ENCODE measurements around the gene IKZF1.

IKZF1 gene

DNA sequence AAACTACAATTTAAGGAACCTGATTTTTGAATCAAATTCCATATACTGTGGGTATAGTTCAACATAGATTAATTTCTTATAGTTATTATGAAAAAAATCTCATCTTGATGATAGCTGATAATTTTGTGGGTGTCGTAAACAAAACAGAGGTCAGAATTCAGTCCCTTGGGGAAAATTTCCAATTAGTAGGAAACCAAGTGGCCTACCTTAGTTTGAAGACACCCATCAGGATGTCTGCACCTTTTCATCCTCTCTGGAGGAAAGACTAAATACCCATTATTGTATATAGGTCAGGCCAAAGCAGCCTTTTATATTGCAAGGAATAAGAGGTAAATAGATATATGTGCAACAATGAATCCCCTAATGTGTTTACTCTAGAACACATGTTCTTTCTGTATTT is 6.4 kb downstream of the IKZF1 start:
- Histone ChIP-seq H3K4me1 (ENCODE audit: control insufficient read depth, low read length) (peaks cover 73% of the 10 kb centered on the region), H3K27ac (ENCODE audit: low read depth, low read length) (peak overlapping the region; percentile 82), H3K79me2 (ENCODE audit: control insufficient read depth, low read length) (peaks cover 100% of the 10 kb centered on the region), H4K20me1 (ENCODE audit: control insufficient read depth, insufficient read depth, low read depth, low read length) (peaks cover 36% of the 10 kb centered on the region), H3K9me2 (replicated peaks; ENCODE audit: control insufficient read depth, low read length) (no peaks in the 10 kb centered on the region), H3K9me3 (ENCODE audit: control insufficient read depth, insufficient read depth, low read length) (no peaks in the 10 kb centered on the region), H3K4me3 (ENCODE audit: low read length) (peak overlapping the region; percentile 91), H3K4me2 (ENCODE audit: low read length) (peak overlapping the region; percentile 80), H3K36me3 (ENCODE audit: control insufficient read depth, low read length) (peaks cover 92% of the 10 kb centered on the region), H3K27me3 (ENCODE audit: control insufficient read depth, low read length) (no peaks in the 10 kb centered on the region), H3F3A (ENCODE audit: control insufficient read depth, insufficient read depth) (peaks cover 57% of the 10 kb centered on the region)
- TF ChIP-seq, protein P1, sequence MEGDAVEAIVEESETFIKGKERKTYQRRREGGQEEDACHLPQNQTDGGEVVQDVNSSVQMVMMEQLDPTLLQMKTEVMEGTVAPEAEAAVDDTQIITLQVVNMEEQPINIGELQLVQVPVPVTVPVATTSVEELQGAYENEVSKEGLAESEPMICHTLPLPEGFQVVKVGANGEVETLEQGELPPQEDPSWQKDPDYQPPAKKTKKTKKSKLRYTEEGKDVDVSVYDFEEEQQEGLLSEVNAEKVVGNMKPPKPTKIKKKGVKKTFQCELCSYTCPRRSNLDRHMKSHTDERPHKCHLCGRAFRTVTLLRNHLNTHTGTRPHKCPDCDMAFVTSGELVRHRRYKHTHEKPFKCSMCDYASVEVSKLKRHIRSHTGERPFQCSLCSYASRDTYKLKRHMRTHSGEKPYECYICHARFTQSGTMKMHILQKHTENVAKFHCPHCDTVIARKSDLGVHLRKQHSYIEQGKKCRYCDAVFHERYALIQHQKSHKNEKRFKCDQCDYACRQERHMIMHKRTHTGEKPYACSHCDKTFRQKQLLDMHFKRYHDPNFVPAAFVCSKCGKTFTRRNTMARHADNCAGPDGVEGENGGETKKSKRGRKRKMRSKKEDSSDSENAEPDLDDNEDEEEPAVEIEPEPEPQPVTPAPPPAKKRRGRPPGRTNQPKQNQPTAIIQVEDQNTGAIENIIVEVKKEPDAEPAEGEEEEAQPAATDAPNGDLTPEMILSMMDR (IDR thresholded peaks at IDR 0.05; ENCODE audit: low read depth, low read length, poor library complexity, severe bottlenecking) = no peak
- no peak for TF ChIP-seq EZH2phosphoT487 (IDR thresholded peaks at IDR 0.05; ENCODE audit: borderline replicate concordance, low read length)

DNA sequence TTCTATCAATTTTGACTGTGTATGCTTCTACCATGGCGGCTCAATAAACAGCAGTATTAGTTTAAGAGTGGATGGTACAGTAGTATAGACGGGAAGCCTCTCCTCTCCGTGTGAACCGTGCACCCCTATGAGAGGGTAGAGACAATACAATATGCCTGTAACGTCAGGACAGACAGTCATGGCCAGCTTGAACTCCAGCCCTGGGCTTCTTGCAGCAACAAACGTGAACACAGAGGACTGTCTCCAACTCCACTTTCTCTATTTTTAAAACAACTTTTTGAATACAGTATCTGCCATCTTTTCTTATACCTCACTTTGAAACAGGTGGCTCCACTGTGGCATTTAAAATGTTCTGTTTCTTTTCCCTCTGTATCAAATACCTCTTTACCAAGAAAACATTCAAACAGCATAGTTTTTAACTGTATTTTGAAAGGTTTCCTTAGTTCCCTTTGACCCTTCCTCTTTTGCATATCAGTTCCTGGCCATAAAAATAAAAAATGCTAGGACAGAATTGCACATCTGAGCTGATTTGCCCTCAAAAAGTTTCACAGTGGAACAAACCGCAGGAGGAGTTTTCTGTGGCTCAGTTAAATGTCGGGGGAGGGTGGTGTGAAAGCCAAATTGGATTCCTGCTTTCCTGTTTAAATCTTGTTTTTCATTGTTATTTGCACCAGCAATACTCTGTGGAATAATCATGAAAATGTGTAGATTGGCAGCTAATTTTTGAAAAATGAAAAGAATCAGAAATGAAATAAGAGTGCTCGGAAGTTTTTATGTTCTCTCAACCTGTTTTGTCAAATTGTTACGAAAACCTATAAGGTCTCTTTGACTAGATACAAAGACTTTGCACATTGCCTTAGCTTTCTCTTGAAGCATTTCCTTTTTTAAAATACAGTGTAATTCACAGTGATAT is 8.0 kb downstream of the IKZF1 start:
- peaks cover 95% of the 10 kb centered on the region for H3K36me3 ChIP-seq (ENCODE audit: control insufficient read depth, low read length)
- H3K79me2 ChIP-seq (ENCODE audit: control insufficient read depth, low read length) = peaks cover 100% of the 10 kb centered on the region
- H3K9me3 ChIP-seq (ENCODE audit: control insufficient read depth, insufficient read depth, low read length) = no peaks in the 10 kb centered on the region
- H4K20me1 ChIP-seq (ENCODE audit: control insufficient read depth, insufficient read depth, low read depth, low read length) = peaks cover 48% of the 10 kb centered on the region
- no peaks in the 10 kb centered on the region for H3K27me3 ChIP-seq (ENCODE audit: control insufficient read depth, low read length)
- peak overlapping the region; percentile 91 for H3K4me3 ChIP-seq (ENCODE audit: low read length)
- H3K9me2 ChIP-seq (replicated peaks; ENCODE audit: control insufficient read depth, low read length) = no peaks in the 10 kb centered on the region
- peak overlapping the region; percentile 82 for H3K27ac ChIP-seq (ENCODE audit: low read depth, low read length)
- H3F3A ChIP-seq (ENCODE audit: control insufficient read depth, insufficient read depth) = peaks cover 44% of the 10 kb centered on the region
- H3K4me2 ChIP-seq (ENCODE audit: low read length) = peak overlapping the region; percentile 80
- TF ChIP-seq EZH2phosphoT487 (IDR thresholded peaks at IDR 0.05; ENCODE audit: borderline replicate concordance, low read length) = no peak
- TF ChIP-seq, protein P1 (IDR thresholded peaks at IDR 0.05; ENCODE audit: low read depth, low read length, poor library complexity, severe bottlenecking) = no peak
- peaks cover 79% of the 10 kb centered on the region for H3K4me1 ChIP-seq (ENCODE audit: control insufficient read depth, low read length)

DNA sequence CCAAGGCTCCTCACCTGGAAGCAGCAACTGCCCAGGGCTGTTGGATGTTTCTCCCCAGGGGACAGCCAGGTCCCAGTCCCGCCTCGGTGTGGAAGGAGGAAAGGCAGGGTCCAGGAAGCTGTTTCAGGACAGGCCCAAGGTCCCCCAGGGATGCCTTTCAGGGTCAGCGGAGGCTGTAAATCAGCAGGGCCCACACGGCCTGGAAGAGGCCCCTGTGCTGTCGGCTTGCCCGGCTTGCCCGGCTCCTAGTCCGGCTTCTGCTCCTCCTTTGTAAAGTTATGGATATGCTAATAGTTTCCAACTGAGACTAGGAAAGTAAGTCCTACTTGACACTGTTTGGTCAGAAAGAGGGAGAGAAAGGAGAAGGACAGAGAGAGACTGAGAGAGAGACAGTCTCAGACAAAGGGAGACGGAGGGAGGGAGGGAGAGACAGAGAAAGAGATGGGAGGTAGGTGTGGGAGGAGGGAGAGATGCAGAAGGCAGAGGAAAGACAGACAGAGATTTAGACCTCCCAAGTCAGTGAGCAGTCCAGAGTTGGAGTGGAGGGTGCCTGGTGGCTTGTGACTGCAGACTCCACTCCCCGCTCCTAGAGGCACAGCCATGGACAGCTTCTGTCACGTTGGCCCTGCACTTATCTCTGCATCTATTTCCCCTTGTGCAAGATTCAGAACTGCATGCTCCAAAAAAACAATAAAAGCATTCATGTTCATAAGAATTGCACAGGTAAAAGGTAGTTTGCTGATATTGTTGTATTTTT is 10.5 kb downstream of the IKZF1 start:
- Histone ChIP-seq H3F3A (ENCODE audit: control insufficient read depth, insufficient read depth) (peaks cover 27% of the 10 kb centered on the region), H3K36me3 (ENCODE audit: control insufficient read depth, low read length) (peaks cover 98% of the 10 kb centered on the region), H3K4me3 (ENCODE audit: low read length) (peak overlapping the region; percentile 91), H4K20me1 (ENCODE audit: control insufficient read depth, insufficient read depth, low read depth, low read length) (peaks cover 58% of the 10 kb centered on the region), H3K27me3 (ENCODE audit: control insufficient read depth, low read length) (no peaks in the 10 kb centered on the region), H3K4me2 (ENCODE audit: low read length) (peak overlapping the region; percentile 80), H3K9me3 (ENCODE audit: control insufficient read depth, insufficient read depth, low read length) (no peaks in the 10 kb centered on the region), H3K9me2 (replicated peaks; ENCODE audit: control insufficient read depth, low read length) (no peaks in the 10 kb centered on the region), H3K4me1 (ENCODE audit: control insufficient read depth, low read length) (peaks cover 80% of the 10 kb centered on the region), H3K79me2 (ENCODE audit: control insufficient read depth, low read length) (peaks cover 100% of the 10 kb centered on the region), H3K27ac (ENCODE audit: low read depth, low read length) (peak overlapping the region; percentile 17)
- TF ChIP-seq, protein P1 (IDR thresholded peaks at IDR 0.05; ENCODE audit: low read depth, low read length, poor library complexity, severe bottlenecking) = no peak
- no peak for TF ChIP-seq EZH2phosphoT487 (IDR thresholded peaks at IDR 0.05; ENCODE audit: borderline replicate concordance, low read length)
